ENCODE results near the gene FAAP24.
"Not testable (repeated sequence)": the region's sequence is repeated elsewhere in the genome, so short reads cannot be mapped to it uniquely, and the experiment has no call there.

FAAP24 gene, protein sequence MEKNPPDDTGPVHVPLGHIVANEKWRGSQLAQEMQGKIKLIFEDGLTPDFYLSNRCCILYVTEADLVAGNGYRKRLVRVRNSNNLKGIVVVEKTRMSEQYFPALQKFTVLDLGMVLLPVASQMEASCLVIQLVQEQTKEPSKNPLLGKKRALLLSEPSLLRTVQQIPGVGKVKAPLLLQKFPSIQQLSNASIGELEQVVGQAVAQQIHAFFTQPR

DNA sequence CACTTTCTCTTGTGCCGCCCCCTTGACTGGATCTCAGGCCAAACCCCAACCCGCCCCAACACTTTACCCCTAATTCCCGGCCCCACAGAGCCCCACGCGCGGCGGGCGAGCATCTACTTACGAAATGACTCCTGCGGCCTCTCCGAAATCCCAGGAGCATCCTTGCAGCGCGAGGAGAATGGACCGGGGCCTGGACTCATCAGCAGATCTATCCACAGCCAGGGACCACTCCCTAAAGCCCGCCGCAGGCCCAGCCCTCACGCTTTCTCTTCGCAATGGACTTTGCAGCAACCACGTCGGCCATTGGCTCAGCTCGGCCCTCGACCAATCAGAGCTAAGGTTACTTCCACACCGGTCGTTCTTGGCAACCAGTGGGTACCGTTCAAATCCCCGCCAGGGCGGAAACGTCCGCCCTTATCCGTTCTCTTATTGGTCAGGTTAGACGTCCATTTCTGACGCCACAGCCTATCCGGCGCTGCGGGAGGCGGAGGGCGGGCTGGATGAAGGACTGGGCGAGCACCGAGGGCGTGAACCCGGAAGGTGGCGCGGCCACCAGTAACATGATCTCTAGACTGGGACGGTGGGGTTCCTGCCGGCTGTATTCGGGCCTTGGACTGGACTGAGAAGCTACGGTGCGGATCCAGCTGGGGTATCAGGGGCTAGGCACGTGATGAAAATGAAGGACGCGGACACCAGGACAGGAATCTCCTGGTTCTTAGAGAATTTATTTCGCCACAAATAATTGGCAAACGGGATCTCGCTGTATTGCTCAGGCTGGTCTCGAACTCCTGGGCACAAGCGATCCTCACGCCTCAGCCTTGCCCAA is at the start of gene FAAP24, which contains the start of gene CEP89:
Gene FAAP24 (plus strand): TSS at position 528 of the 826 bp plus-strand sequence. CDS start 955 bp downstream, outside the sequence.
Gene CEP89 (minus strand): TSS at position 244 of the 826 bp plus-strand sequence. CDS start 84 bp downstream, at position 160.
- DNase-seq, result peak; percentile 100

DNA sequence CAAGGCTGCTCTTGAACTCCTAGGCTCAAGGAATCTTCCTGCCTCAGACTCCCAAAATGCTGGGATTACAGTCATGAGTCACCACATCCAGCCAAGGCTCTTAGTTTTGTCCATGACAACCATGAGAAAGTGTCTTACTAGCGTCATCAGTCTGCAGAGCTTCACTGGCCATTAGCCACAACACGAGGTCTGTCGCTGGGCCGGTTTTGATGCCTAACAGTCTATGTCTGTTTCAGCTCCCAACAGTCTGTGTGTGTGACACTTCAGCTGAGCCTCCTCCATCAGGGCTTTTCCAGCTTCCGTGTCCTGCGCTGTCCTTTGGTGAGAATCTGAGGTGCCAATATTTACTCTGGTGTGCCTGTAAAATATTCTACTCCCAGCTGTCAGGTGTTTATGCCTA is 47.8 kb upstream of the FAAP24 start:
- no peak for DNase-seq

GRCh38 chr19:32928806-32929205 is 43.2 kb upstream of the FAAP24 start:
- DNase-seq, result no peak

- no peak for DNase-seq
Measured at GRCh38 chr19:32930567-32930966, 41.5 kb upstream of the FAAP24 start.

DNA sequence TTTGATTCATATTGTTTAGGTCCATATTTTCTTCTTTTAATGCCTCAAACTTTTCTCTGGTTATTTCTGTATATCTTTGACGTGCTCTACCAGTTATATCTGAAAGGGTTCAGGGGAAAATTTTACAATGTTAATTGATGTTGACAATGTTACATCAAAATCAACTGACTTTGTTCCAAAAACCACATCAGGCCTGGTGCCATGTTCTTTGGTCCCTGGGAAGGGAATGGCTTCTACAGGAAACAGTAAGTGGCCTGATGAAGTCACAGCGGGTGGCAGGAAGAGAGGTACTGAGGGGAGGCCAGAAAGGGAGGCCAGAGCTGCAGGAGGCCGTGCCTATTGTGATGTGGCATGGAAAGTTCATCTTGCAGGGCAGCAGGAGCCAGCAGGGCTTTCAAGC is 38.5 kb upstream of the FAAP24 start:
- no peak for DNase-seq

GRCh38 chr19:32935629-32936028 is 36.4 kb upstream of the FAAP24 start:
- DNase-seq, result no peak

- no peak for DNase-seq
Measured at GRCh38 chr19:32936065-32936464, 36.0 kb upstream of the FAAP24 start.

DNA sequence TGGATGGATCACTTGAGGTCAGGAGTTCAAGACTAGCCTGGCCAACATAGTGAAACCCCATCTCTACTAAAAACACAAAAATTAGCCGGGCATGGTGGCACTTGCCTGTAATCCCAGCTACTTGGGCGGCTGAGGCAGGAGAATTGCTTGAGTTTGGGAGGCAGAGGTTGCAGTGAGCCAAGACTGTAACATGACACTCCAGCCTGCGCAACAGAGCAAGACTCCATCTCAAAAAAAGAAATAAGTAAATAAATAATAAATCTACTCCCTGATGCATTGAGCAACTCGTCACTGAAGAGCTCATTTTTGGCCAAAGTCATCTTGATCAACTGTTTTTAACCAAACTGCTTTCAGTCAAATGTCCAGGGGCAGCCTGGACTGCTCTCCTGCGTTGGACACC is 30.8 kb upstream of the FAAP24 start:
- DNase-seq, result not testable (repeated sequence)

DNA sequence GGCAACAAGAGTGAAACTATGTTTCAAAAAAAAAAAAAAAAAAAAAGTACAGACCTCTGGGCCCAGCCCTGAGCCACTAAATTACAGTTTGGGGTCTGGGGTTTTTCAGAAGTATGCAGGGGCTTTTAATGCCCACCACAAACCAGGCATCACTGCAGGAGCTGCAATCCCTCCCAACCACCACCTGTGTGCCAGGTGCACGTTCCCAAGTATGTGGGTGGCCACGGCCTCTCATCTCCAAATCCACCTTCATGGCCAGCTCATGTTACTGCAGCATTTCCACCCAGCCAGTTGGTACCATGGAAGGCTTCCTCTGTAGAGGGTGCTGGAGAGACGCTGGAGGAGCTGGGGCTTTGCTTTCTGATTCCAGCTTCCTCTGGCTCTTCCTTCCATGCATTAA is 26.8 kb upstream of the FAAP24 start:
- no peak for DNase-seq

- DNase-seq, result no peak
Measured at GRCh38 chr19:32966750-32967149, 5.3 kb upstream of the FAAP24 start.

DNA sequence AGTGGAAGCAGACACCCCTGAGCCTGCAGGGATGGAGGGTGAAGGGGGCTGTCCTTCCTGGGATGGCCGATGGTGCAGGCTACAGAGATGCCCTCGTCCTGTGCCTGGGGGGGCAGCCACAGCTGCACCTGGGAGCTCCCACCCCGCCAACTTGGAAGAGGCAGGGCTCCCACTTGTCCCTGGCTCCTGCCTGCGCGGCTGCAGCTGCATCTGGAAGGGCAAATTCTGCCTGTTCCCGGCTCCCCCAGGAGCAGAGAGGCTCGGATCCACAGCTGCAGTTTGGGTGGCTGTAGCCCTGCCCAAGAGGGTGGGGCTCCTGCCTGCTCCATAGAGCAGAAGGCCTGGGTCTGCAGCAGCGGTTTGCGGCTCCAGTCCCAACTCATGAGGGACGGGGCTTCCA is 2.5 kb upstream of the FAAP24 start:
- DNase-seq, result no peak

- DNase-seq, result no peak
Measured at GRCh38 chr19:32971012-32971595, 938 bp upstream of the FAAP24 start.

- peak; percentile 72 for DNase-seq
Measured at GRCh38 chr19:32976223-32976805, 4.3 kb downstream of the FAAP24 start.

- DNase-seq, result no peak
Measured at GRCh38 chr19:32977280-32977679, 5.2 kb downstream of the FAAP24 start.

DNA sequence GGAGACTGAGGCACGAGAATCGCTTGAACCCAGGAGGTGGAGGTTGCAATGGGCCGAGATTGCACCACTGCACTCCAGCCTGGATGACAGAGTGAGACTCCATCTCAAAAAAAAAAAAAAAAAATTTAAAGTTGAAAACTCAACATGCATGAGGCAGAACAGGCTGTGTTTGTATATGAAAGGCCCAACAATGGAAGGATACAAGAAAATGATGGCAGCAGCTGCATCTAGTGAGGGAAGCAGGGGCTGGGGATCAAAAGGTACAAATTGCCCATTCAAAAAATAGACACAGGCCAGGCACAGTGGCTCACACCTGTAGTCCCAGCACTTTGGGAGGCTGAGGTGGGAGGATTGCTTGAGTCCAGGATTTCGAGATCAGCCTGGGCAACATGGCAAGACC is 5.8 kb downstream of the FAAP24 start:
- not testable (repeated sequence) for DNase-seq

- not testable (repeated sequence) for DNase-seq
Measured at GRCh38 chr19:32979807-32980206, 7.8 kb downstream of the FAAP24 start.

DNA sequence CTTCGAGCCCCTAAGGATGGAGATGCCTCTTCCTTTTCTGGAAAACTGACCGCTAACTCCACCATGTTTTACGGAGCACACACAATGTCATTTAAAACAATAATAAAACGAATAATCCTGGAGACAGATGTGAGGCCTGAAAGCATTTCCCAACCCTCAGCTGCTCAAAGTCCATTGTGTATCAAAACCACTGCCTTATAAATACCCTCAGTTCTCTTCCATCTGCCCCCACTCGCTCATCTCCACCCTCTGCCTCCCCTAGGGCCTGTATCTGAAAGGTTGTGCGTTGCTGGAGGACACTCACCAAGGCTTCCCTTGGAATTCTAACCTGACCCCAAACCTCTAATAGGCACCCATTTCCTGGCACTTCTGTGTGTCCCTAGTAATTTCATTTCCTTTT is 10.4 kb downstream of the FAAP24 start:
- not testable (repeated sequence) for DNase-seq

DNA sequence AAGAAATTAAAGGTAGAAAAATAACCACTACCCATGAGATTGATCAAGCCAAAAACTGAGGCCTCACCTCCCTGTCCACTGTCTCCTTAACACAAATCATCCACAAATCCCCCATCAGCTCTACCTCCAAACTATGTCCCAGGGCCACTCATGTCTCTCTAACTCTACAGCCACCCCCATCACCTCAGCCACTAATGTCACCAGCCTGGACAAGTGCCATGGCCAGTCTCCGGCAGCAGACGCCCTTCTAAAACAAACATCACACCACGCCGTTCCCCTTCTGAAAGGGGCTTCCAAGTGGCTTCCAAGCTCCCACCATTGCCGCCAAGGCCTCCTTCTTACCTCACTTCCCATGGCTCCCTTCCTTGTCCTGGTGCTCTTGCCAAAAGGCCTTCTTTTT is 16.2 kb downstream of the FAAP24 start:
- not testable (repeated sequence) for DNase-seq

DNA sequence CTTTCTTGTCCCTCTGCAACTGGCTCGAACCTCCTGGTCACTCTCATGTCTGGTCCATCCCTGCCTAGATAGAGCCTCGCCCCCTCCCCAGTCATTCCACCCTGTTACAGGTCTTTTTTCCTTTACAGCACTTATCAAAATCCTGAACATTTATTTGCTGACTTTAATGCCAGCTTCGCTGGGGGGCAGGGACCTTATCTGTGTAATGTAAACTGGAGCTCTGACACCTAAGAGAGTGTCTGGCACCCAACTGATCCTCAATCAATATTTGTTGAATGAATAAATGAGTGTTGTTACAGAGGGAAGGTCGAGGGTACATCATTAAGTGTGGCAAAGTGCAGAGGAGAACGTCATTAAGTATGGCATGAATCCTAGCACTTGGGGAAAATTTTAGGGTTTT is 16.7 kb downstream of the FAAP24 start:
- DNase-seq, result no peak

DNA sequence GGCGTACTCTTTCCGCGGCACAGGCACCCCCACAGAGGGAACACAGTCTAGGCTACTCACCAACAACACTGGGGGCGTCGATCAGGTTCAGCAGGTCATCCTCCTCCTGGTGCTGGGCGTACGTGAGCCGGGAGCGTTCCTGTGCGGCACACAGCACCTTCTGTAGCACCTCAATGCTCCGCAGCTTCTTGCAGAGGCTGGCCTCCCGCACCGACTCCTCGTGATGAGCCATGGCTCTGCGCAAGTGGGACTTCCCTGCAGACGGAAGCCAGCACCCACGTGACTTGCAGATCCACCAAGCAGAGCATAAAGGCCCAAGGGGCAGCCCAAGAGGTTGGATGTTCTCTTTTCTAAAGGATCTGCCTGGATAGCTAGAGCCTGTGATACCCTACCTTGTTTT is 23.9 kb downstream of the FAAP24 start:
- DNase-seq, result not testable (repeated sequence)

DNA sequence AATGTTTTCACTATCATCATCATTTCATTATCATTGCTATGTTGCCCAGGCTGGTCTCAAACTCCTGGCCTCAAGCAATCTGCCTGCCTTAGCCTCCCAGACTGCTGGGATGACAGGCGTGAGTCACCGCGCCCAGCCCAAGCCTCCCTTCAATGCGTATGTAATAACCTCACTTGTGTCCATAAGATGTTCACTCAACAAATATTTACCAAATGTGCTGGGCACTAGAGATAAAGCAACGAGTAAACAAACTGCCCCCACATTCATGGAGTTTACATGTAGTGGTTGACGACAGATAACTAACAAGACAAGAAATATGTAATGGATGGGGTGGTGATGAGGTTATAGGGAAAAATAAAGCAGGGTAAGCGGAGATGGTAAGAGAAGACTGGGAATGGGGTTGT is 25.0 kb downstream of the FAAP24 start:
- not testable (repeated sequence) for DNase-seq

DNA sequence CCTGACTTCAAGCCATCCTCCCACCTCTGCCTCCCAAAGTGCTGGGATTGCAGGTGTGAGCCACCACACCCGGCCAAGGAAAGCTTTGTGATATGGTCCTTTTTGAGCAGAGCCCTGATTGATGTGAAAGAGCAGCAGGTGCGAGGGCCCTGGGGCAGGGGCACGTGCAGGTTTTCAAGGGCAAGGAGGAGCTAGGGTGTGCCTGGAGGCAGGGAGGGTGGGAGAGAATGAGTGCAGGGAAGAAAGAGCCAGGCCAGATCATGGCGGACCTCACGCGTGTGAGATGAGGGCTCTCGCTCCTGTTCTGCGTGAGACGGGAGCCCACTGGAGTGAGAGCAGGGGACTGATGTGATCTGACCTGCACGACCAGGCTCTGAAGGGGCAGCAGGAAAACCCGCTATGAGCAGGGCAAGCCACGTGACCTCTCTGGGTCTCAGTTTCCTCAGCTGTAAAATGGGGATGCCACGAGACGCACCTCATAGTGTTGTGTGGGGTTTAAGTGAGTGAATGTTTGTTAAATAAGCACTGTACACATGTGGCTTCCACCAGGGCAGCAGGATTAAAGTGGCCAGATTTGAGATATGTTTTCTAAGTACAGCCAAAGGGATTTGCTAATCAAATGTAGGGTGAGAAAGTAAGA is 25.8 kb downstream of the FAAP24 start:
- no peak for DNase-seq

DNA sequence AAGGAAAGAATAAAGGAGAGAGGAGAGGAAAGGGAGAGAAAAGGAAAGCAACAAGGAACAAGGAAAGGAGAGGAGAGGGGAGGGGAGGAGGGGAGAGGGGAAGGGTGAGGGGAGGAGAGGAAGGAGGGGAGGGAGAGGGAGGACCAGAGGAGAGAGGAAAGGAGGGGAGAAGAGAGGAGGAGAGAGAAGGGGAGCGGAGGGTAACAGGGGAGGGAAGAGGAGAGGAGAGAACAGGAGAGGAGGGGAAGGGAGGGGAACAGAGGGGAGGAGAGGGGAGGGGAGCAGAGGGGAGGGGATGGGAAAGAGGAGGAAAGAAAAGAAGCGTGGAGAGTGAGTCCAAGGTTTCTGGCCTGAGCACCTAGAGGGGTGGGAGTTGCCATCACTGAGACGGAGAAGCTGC is 26.7 kb downstream of the FAAP24 start:
- no peak for DNase-seq

Measured in CD4-positive, alpha-beta T cell treated with Interleukin-21 for 1 hour (primary cell).